NCI-H1105 (cell line): ENCODE data around the gene NMNAT2.
"Not testable (repeated sequence)": the region's sequence is repeated elsewhere in the genome, so short reads cannot be mapped to it uniquely, and the experiment has no call there.

Experiments
- DNase-seq: peaks from one replicate; lab custom pipeline; 2025; lab: John Stamatoyannopoulos, UW

NMNAT2 gene

GRCh38 chr1:183416850-183417771 lies 1.1 kb downstream of the NMNAT2 start:
- peak; percentile 49 for DNase-seq

GRCh38 chr1:183414365-183414764 lies 3.8 kb downstream of the NMNAT2 start:
- no peak for DNase-seq

DNA sequence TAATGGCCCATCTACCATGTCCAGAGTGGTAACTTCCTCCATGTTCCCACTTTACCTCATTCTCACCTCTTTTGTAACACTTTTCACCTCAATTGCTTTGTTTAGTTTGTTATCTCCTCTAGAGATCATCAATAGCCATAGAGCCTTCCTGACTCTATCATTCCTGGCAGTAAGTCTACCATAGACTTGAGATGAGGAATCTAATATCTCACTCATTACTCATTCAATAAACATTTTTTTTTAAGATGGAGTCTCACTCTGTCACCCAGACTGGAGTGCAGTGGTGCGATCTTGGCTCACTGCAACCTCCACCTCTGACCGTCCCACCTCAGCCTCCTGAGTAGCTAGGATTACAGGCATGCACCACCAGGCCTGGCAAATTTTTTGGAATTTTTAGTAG lies 7.1 kb downstream of the NMNAT2 start:
- no peak for DNase-seq

DNA sequence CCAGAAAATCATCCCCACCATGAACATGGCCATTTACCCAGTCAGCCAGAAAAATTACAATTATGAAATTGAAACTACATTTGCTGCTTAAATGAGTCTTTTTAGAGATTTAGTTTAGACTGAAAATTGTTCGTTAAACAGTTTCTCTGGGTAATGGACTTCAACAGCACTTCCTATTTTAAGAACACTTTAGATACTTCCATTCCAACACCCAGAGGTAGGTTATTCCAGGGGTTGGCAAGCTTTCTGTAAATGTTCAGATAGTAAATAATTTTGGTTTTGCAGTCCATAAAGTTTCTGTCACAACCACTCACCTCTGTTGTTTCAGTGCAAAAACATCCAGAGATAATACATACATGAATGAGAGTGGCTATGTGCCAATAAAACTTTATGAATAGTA lies 10.2 kb downstream of the NMNAT2 start:
- no peak for DNase-seq

DNA sequence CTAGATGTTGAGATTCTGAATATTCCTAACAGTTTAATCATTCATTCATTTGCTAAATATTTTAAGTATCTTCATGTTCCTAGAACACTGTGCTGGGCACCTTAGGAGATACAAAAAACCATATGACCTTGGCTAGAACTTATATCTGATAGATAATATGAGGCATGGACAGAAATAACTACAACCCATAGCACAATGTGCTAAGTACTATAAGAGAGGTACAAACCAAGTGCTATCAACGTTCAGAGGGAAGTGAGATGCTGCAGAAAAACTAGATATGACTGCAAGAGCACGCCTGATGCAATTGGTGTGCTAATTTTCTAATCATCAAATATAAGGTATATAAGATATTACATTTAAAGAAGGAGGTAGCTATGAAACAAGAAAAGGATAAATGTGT lies 10.7 kb downstream of the NMNAT2 start:
- no peak for DNase-seq

DNA sequence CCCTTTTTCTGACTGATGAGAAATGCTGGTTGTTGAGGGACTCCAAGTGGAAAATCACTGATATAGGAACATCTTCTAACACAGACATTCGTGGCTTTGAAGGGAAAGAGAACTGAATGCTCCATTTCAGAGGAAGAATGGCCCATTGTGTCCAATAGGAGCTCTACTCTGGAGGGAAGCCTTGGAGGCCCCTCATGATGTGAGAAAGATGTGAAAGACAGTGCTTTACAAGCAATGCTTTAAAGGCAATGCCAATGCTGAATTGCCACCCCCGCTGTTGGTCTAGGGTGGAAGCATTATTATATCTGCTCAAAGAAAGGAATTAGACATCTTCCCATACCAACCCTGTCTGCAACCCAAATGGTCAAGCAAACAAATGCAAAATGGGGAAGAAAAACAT lies 13.7 kb downstream of the NMNAT2 start:
- no peak for DNase-seq

- DNase-seq = no peak
Observed at GRCh38 chr1:183403498-183403897, 14.7 kb downstream of the NMNAT2 start.

- DNase-seq = not testable (repeated sequence)
Observed at GRCh38 chr1:183401565-183401964, 16.6 kb downstream of the NMNAT2 start.

DNA sequence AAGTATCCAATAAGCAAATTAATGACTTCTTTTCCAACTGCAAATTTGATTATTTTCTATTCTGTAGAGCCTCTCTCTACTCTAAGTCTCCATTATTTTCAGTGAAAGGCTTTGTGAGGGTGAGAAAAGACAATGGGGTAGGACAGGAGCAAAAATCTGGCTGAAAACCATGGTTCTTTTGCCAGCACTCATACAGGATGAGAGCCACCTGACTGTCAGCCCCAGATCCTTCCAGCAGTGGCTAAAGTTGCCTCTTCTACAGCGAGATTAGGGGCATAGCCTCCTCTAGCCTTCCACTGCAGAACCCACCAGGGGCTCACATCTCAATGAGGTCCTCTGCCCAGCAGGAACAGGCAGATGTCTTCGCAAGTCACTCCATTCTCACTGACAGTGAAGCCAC lies 23.7 kb downstream of the NMNAT2 start:
- DNase-seq = no peak

DNA sequence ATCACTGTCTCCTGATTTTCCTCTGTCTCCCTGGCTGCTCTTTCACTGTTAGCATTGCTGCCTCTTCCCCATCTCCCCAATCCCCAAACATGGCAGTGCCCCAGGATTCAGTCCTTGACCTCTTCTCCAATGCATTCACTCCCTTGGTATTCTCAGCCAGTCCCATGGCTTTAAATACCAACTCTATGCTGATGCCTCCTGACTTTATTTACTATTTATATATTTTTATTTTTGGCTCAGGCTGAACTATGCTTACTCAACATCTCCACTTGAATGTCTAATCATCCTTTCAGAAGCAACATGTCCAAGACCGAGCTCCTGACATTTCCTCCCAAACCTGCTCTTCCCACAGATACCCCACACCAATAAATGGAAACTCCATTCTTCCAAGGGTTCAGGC lies 26.3 kb downstream of the NMNAT2 start:
- DNase-seq = no peak

- no peak for DNase-seq
Observed at GRCh38 chr1:183390561-183390960, 27.6 kb downstream of the NMNAT2 start.

- no peak for DNase-seq
Observed at GRCh38 chr1:183388735-183389134, 29.4 kb downstream of the NMNAT2 start.

DNA sequence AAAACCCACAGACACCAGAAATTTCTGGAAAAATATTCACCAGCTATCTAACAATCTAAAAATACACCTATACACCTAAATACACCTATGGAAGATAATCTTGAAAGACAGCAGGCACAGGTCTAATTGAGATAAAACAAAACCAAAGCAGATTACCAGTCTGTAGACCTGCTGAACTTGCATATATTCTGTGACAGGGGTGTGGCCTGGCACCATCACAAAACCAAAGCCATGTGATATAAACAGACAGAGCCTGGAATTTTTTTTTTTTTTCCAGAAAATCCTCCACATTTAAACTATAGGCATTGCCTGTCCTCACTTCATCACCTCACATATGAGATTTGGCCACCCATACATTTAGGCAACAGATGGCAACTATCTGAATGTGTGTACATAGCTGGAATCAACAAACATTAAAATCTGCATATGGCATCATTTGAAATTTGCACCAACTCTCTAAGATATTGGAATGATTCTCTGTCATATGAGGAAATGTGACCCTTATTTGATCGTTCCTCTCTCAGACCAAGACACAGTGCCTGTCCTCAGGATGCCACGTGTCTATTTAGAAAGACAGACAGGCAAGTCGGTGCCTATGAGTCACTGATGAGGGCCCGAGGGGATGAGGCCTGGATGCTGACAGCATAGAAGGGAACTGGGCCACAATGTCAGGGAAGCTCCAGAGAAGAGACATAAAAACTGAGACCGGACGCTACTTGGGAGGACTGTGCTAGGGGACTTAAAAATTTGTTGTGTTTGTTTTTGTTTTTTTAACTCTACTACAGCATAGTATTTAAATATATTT lies 32.6 kb downstream of the NMNAT2 start:
- no peak for DNase-seq

DNA sequence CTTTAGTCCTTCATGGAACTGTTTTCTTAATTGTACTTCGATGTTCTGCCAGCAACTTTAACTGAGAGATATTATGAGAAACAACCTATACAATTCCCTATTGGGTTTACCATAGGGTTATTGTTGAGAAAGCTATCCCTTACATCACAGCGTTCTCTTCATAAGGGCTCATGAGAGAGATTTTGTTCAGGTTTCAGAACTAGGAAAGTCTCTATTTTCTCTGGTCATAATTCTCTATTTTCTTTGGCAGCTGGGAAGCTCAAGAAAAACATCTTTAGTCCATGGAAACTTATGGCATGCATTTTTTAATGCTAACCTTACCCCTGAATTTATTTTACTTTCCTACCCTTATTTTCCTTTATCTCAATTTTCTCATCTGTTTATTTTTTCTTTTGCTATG lies 38.2 kb downstream of the NMNAT2 start:
- no peak for DNase-seq

- no peak for DNase-seq
Observed at GRCh38 chr1:183375381-183375780, 42.8 kb downstream of the NMNAT2 start.

GRCh38 chr1:183374825-183375224 lies 43.4 kb downstream of the NMNAT2 start:
- no peak for DNase-seq

- DNase-seq = no peak
Observed at GRCh38 chr1:183372586-183373230, 45.5 kb downstream of the NMNAT2 start.

DNA sequence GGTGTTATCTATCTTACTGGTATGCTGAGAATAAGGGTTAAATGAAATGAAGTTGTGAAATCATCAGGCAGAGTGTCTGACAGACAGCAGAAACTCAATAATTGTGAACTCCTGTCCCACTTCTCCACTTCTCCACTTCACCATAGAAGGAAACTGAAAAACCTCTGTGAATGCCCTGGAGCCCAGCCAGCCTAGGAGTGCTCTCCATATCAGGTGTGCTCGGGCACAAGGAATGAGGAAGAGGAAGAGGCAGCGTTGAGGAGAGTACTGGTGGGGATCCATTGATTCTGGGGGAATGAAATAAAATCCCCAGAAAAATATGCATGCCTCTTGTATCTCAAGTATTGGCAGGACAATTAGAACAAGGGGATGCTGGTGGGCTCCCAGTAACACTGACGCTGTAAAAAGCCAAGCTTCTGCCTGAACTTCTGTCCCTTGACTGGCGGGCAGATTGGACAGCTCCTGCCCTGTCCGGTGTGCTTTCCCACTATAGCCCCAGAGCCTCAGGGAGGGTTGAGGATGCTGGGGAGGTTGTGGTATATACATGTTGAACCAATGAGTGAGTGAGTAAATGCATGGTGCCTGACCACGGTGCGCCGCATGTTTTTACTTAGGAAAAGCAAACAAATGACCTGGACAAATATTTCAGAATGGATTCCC lies 47.7 kb downstream of the NMNAT2 start:
- DNase-seq = no peak

DNA sequence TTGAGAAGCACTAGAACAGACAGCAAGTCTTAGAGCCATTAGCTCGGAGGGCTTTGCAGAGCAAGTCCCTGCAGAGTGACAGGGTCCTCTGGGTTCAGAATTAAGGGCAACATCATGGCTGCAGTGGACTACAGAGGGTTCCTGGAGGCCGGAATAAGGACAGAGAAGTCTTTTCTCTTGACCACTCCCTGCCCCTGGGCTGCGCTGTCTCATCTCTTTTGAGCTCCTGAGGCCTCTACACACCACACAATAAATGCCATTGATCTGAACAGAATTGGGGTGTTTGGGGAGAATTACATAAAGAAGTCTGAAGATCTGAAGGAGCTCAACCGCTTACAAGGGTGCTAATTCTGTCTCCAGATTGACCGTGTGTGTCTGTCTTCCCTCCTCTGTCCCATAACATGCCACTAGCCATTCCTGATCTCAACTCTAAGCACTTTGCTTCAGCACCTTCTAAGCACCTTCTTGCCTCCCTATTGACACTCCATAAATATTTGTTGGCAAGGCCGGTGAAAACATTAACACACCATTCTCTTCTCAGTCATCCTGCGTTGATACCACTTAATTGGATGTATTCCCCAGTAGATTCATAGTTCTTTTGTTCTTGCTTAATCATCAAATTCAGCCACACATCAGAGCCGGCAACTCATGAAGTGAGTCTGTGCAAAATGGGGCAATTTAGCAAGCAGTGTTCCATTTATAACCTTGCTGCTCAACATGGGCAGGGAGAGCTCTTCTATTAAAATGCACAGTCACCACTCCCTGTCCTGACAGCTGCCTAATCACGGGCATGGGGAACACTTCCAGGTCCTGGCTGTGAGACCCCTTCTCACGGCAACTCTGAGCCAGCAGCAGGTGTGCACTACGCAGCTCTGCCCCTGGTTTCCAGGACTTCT lies 49.7 kb downstream of the NMNAT2 start:
- no peak for DNase-seq

GRCh38 chr1:183366116-183366515 lies 52.1 kb downstream of the NMNAT2 start:
- no peak for DNase-seq

- no peak for DNase-seq
Observed at GRCh38 chr1:183365676-183366075, 52.5 kb downstream of the NMNAT2 start.
